HuH-7.5 (cell line): Measurements from ENCODE around the gene VKORC1L1.
"Not testable (repeated sequence)": the region's sequence is repeated elsewhere in the genome, so short reads cannot be mapped to it uniquely, and the experiment has no call there.

Source experiments
- DNase-seq: peaks from one replicate; pipeline ENCODE4 v3.0.0; 2011; ENCODE audit warnings: low spot score

Gene VKORC1L1

GRCh38 chr7:65885533-65885932 is 12.7 kb downstream of the VKORC1L1 start:
- not testable (repeated sequence) for DNase-seq

GRCh38 chr7:65888434-65889156 is 15.7 kb downstream of the VKORC1L1 start:
- not testable (repeated sequence) for DNase-seq

GRCh38 chr7:65889722-65890121 is 16.8 kb downstream of the VKORC1L1 start:
- DNase-seq = not testable (repeated sequence)

GRCh38 chr7:65892161-65892560 is 19.3 kb downstream of the VKORC1L1 start:
- no peak for DNase-seq

- no peak for DNase-seq
Measured at GRCh38 chr7:65892835-65893234, 20.0 kb downstream of the VKORC1L1 start.

GRCh38 chr7:65896279-65896870 is 23.5 kb downstream of the VKORC1L1 start:
- DNase-seq = no peak

GRCh38 chr7:65897289-65897688 is 24.4 kb downstream of the VKORC1L1 start:
- DNase-seq = not testable (repeated sequence)

GRCh38 chr7:65898677-65899447 is 26.0 kb downstream of the VKORC1L1 start:
- DNase-seq = not testable (repeated sequence)

- no peak for DNase-seq
Measured at GRCh38 chr7:65902306-65902705, 29.4 kb downstream of the VKORC1L1 start.

- no peak for DNase-seq
Measured at GRCh38 chr7:65907501-65908198, 34.8 kb downstream of the VKORC1L1 start.

GRCh38 chr7:65910237-65910636 is 37.4 kb downstream of the VKORC1L1 start:
- no peak for DNase-seq

GRCh38 chr7:65912237-65912636 is 39.4 kb downstream of the VKORC1L1 start:
- no peak for DNase-seq

GRCh38 chr7:65915921-65916657 is 43.2 kb downstream of the VKORC1L1 start:
- DNase-seq = no peak

GRCh38 chr7:65923316-65923715 is 50.4 kb downstream of the VKORC1L1 start:
- no peak for DNase-seq

GRCh38 chr7:65924193-65924592 is 51.3 kb downstream of the VKORC1L1 start:
- DNase-seq = no peak

- DNase-seq = peak; percentile 20
Measured at GRCh38 chr7:65925040-65925439, 52.2 kb downstream of the VKORC1L1 start.

GRCh38 chr7:65926588-65926987 is 53.7 kb downstream of the VKORC1L1 start:
- no peak for DNase-seq

- DNase-seq = peak; percentile 46
Measured at GRCh38 chr7:65927489-65928448, 54.9 kb downstream of the VKORC1L1 start.

GRCh38 chr7:65931685-65932084 is 58.8 kb downstream of the VKORC1L1 start:
- DNase-seq = no peak

- no peak for DNase-seq
Measured at GRCh38 chr7:65937296-65937695, 64.4 kb downstream of the VKORC1L1 start.
